Mammary epithelial cell (primary cell): Measurements from ENCODE around the gene SMIM27.

ENCODE experiments used
- CTCF ChIP-seq, 2 donors: IDR thresholded peaks in 1 of 2; conservative IDR thresholded peaks in 1 of 2; 2 replicates each; pipeline ENCODE4 v1.5.1; 2011 to 2012; ENCODE audit warnings: inconsistent platforms in 2 of 2, low read length in 2 of 2, mild to moderate bottlenecking in 2 of 2, control low read depth in 1 of 2, low read depth in 1 of 2; ENCODE audit not compliant: insufficient read depth in 1 of 2; ENCODE audit errors: extremely low read depth in 1 of 2
- EZH2 ChIP-seq: IDR thresholded peaks from 2 replicates; pipeline ENCODE4 v1.6.1; 2012; ENCODE audit warnings: low read length, inconsistent platforms, borderline replicate concordance

GRCh38 chr9:32550150-32550561 lies 2.0 kb upstream of the SMIM27 start:
- TF ChIP-seq CTCF (conservative IDR thresholded peaks at IDR 0.05 in 1 of 2, IDR thresholded peaks at IDR 0.05 in 1 of 2; ENCODE audit: extremely low read depth in 1 of 2, insufficient read depth in 1 of 2, low read depth in 1 of 2, low read length in 2 of 2): peak in 1 of 2 donors; percentile 19
- TF ChIP-seq EZH2: no peak
